ENCODE measurements around the gene RREB1.

DNA sequence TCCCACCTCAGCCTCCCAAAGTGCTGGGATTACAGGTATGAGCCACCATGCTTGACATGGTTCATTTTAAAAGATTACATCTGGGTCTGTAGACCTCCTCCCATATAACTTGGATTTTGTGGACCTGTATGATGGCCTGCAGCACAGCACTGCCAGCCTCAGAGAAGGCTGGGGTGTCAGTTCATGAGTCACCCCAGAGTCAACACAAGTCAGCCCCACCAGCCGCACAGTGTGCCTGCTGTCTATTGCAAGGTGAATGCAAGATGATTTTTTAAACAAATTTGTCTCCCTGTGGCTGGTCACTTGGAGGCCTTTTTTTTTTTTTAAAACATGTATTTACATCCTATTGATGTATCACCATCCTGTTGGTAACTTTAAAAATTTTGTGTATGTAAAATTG lies 76.7 kb downstream of the RREB1 start:
- TF ChIP-seq ZNF384 (IDR thresholded peaks at IDR 0.05) (no peak), SUZ12 (IDR thresholded peaks at IDR 0.05) (no peak), TARDBP (IDR thresholded peaks at IDR 0.05) (no peak), BHLHE40 (IDR thresholded peaks at IDR 0.05; ENCODE audit: borderline replicate concordance) (no peak), ARNT (IDR thresholded peaks at IDR 0.05) (no peak), SP1 (IDR thresholded peaks at IDR 0.05) (no peak), ELF4 (IDR thresholded peaks at IDR 0.05) (no peak), FOXM1 (IDR thresholded peaks at IDR 0.05; ENCODE audit: borderline replicate concordance) (no peak)
